B cell (primary cell): ENCODE results near the gene PREX1.

ENCODE experiments used
- EZH2 ChIP-seq: IDR thresholded peaks from 2 replicates; pipeline ENCODE4 v1.6.1; 2012; ENCODE audit warnings: borderline replicate concordance, low read depth, mild to moderate bottlenecking, moderate library complexity, low read length; ENCODE audit not compliant: insufficient read depth, poor library complexity, severe bottlenecking
- TF ChIP-seq, protein P1 (sequence below): fragments of 200-600 bp; IDR thresholded peaks from one replicate; pipeline ENCODE4 v1.8.0; 2022; ENCODE audit warnings: antibody characterized with exemption, mild to moderate bottlenecking

DNA sequence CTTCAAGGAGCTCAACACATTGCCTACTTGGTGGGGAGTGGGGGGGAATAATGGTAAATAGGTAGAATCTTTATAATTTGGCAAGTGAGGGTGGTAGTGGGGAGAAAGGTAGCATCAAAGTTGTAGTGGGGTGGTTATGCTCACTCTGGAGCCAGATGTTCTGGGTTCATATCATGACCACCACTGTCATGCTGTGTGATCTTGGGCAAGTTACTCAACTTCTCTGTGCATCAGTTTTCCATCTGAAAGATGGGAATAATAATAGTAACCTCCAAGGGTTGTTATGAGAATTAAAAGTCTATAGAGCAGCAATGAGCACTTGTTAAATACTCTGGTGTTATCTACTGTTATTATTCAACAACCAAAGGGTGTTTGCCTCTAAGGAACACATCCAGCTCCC lies 22.0 kb upstream of the PREX1 start:
- TF ChIP-seq, protein P1, sequence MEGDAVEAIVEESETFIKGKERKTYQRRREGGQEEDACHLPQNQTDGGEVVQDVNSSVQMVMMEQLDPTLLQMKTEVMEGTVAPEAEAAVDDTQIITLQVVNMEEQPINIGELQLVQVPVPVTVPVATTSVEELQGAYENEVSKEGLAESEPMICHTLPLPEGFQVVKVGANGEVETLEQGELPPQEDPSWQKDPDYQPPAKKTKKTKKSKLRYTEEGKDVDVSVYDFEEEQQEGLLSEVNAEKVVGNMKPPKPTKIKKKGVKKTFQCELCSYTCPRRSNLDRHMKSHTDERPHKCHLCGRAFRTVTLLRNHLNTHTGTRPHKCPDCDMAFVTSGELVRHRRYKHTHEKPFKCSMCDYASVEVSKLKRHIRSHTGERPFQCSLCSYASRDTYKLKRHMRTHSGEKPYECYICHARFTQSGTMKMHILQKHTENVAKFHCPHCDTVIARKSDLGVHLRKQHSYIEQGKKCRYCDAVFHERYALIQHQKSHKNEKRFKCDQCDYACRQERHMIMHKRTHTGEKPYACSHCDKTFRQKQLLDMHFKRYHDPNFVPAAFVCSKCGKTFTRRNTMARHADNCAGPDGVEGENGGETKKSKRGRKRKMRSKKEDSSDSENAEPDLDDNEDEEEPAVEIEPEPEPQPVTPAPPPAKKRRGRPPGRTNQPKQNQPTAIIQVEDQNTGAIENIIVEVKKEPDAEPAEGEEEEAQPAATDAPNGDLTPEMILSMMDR: no peak
- no peak for TF ChIP-seq EZH2
